ENCODE measurements around the gene TEAD4. TPM values are rescaled to one million over a fixed set of nuclear protein-coding genes. Genes with fewer than 3 reads are reported as not detected.
A peak's percentile ranks its signal among the peaks of the same experiment; 100 is the strongest.

Gene TEAD4
- total RNA-seq, 2 experiments from 2014 or later = not detected

DNA sequence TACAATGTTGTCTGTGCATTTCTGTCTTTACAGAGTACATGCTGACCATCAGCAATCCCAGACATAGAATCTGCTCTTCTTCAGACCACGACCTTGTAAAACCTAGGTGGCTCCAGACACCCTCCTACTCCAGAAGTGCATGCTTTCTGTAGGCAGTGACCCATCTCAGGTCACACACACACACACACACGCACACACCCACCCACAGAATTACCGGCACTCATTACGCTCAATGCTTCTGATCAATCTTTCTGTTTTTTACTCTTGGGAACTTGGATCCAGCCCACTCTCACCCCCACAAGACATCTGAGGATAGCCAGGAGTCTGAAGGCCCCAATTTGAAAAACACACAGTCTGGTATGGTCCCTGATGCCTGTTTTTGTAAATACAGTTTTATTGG lies 110.5 kb downstream of the TEAD4 start:
- no peak for DNase-seq
- Mint-ChIP-seq H3K27ac (no peak overlapping the region), H3K4me1 (no peaks in the 10 kb centered on the region), H3K4me3 (no peak overlapping the region), H3K36me3 (no peaks in the 10 kb centered on the region), H3K27me3 (peaks cover 21% of the 10 kb centered on the region), H3K9me3 (no peaks in the 10 kb centered on the region)
- POLR2A ChIA-PET = interaction anchor here (0.6 kb wide), 1 partner anchor 100 kb away, joined by 8 read pairs; no protein-coding TSS in a partner anchor
- no peak for ATAC-seq (ENCODE audit: low read depth)

DNA sequence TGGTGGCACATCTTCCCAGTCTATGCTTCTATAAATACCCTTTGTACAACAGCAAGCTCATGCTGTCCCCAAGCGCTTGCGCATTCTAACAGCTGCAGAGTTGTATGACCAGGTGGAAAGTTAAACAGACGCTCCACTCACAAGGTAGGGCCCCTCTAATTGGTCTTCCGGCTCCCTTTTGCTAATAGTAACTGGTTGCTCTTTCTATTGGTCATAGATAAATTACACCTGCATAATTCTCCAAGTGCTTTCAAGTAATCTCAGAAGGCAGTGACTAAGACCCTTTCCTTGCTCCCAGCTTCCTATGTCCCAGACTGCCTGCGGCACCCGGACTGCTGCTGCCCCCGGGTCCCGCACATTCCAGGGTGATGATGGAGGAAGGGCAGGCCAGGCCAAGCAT lies 111.9 kb downstream of the TEAD4 start:
- POLR2A ChIA-PET = no interaction called here
- H3K27me3 Mint-ChIP-seq = peaks cover 24% of the 10 kb centered on the region
- no peaks in the 10 kb centered on the region for H3K36me3 Mint-ChIP-seq

DNA sequence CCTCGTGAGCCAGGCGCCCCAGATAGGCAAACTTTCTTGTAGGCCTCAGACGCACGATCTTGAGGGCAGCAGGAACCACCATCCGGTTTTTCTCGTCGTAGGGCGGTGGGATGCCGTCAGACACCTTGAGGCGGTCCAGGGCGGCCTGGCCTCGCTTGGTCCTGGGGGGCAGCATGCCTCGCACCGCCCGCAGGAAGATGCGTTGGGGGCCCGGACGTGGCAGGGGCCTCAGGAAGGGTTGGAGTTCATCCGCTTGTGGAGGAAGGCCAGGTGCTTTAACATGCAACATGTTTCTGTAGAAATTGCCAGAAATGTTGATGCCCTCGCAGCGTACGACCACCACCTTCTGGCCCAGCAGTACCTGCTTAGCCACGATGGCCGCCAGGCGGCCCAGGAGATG lies 112.5 kb downstream of the TEAD4 start:
- Mint-ChIP-seq H3K36me3 (no peaks in the 10 kb centered on the region), H3K4me1 (no peaks in the 10 kb centered on the region), H3K9me3 (no peaks in the 10 kb centered on the region), H3K27me3 (peaks cover 25% of the 10 kb centered on the region), H3K27ac (no peak overlapping the region), H3K4me3 (no peak overlapping the region)
- DNase-seq (no peak), ATAC-seq (ENCODE audit: low read depth) (no peak)
- POLR2A ChIA-PET = no interaction called here

More for the DNA sequence above, 111.9 kb downstream of the TEAD4 start:
- DNase-seq (no peak), ATAC-seq (ENCODE audit: low read depth) (no peak)
- Mint-ChIP-seq H3K4me3 (no peak overlapping the region), H3K4me1 (no peaks in the 10 kb centered on the region), H3K9me3 (no peaks in the 10 kb centered on the region), H3K27ac (no peak overlapping the region)

DNA sequence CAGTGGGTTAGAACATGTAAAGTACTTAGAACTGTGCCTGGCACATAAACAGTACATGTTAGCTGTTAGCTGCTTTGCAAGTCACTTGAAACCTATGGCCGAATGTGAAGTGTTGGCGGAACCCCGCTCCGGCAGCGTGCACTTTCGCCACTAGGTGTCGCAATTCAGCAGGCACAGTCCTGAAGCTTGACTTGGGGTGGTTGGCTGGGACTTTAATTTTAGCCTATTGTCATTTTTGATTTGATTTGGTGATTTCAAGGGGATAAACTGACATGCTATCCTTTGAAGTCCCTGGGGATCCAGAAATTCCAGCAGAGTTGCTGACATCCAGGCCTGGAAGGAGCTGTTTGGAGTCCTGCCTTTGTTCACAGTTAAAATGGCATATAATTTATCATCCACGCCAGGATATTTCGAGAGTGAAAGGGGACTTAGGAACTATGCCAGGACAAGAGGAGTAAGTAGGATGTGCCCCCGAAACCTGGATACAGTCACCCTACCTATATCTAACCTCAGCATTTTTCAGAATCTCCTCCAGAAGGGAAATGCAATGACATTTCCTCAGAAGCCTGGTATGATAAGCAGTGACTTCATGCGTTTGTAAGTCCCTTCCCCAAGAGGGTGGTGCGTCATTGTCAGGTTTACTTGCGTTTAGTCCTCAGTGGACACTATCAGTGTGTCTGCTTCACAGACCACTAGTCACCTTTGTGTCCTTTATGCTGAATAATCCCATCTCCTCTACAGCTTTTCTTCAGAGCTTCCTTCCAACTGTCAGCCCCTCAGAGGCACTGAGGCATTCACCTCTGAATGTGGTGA lies 114.4 kb downstream of the TEAD4 start:
- no peaks in the 10 kb centered on the region for H3K4me1 Mint-ChIP-seq
- no peak overlapping the region for H3K4me3 Mint-ChIP-seq
- H3K27me3 Mint-ChIP-seq = peaks cover 29% of the 10 kb centered on the region
- ATAC-seq (ENCODE audit: low read depth) (peak; percentile 55), DNase-seq (peak; percentile 85)
- POLR2A ChIA-PET = interaction anchor here (1.0 to 1.1 kb wide), 2 partner anchors 56 to 202 kb away, joined by 3 read pairs; no protein-coding TSS in a partner anchor
- no peaks in the 10 kb centered on the region for H3K9me3 Mint-ChIP-seq
- H3K27ac Mint-ChIP-seq = no peak overlapping the region
- H3K36me3 Mint-ChIP-seq = no peaks in the 10 kb centered on the region

DNA sequence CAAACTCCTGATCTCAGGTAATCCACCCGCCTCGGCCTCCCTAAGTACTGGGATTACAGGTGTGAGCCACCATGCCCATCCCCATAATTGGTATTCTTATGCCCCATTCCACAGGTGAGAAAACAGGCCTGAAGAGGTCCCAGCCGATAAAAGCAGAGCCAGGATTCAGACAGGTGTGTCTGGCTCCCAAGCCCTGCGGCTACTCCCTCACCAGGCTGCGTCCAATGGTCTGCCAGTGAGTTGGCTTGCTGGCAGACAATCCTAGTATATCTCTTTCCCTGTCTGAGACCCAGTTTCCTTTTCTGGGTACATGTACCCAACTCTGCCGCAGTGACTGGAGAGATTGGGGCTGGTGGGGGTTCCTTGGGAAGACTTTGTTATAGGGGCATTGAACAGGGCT lies 116.1 kb downstream of the TEAD4 start:
- no peaks in the 10 kb centered on the region for H3K4me1 Mint-ChIP-seq
- DNase-seq (no peak), ATAC-seq (ENCODE audit: low read depth) (no peak)
- peaks cover 26% of the 10 kb centered on the region for H3K27me3 Mint-ChIP-seq
- POLR2A ChIA-PET = no interaction called here
- H3K27ac Mint-ChIP-seq = no peak overlapping the region
- no peaks in the 10 kb centered on the region for H3K36me3 Mint-ChIP-seq
- H3K4me3 Mint-ChIP-seq = peak overlapping the region; percentile 52
- no peaks in the 10 kb centered on the region for H3K9me3 Mint-ChIP-seq

DNA sequence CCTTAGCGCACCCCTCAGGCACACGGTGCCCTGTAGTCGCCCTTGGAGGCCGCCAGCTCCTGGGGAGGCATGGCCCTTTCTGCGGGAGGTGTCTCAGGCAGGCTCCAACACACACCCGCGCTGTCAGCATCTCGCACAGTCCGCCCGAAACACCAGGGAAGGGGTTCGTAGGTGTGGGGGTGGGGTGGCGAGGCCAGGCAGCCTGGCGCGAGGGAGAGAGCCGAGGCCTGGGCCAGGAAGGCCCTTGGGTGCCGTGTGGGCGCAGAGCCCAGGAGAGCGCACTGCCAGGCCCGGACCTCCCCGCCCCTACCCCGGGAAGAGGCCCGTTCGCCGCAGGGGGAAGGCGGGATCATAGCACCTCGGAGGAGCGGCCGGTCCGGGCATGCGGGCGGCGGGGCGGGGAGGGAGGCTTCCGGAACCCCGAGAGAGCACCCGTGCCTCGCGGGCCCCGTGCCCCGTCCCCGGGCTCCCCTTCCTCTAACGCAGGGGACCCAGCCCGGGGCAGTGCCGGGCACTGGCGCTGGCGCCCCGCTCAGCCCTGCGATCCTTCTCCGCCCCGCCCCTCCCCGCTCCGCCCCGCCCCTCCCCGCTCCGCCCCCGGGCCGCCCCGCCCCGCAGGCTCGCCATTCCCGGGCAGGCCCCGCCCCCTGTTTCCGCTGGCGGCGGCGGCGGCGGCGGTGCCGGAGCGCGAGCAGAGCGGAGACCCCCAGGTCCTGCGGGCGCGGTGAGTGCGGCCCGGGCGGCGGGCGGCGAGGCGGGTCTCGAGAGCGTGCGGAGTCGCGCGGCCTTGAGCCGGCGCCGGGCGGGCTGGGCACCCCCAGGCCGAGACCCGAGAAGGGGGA lies 117.8 kb downstream of the TEAD4 start, which contains the start of gene TSPAN9:
Gene TSPAN9 (plus strand): TSS at position 650 of the 842 bp plus-strand sequence. CDS start 123,815 bp downstream, outside the sequence.
- Mint-ChIP-seq H3K27ac (no peak within 1 kb of the TSS), H3K4me1 (no peaks in the 10 kb centered on the region), H3K27me3 (peaks cover 26% of the 10 kb centered on the region), H3K36me3 (no peaks in the 10 kb centered on the region), H3K9me3 (no peaks in the 10 kb centered on the region), H3K4me3 (peak within 1 kb of the TSS; percentile 80)
- POLR2A ChIA-PET = no interaction called here
- DNase-seq (peak; percentile 78), ATAC-seq (ENCODE audit: low read depth) (peak; percentile 80)

DNA sequence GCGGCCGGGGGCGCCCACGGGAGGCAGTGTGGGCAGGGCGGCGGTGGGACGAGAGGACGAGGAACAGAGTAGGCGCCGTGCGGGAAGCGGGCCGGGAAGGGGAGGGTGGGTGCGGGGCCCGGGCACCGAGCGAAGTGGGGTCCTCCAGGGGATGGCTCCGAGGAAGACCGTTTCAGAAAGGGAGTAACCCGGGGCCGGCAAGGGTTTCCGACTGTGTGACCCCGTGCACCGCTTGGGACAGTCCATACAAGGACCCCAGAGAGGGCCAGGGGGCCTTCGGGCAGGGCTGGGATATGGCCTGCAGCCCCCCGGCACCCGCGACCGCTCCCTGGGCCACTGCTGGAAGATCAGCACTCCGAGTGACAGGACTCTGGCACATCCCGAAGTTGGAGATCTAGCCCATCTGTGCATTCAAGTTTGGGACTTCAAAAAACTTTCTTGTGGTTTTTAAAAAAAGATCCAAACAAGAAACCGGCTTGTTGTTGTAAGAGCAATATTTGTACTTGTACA lies 118.4 kb downstream of the TEAD4 start:
- H3K9me3 Mint-ChIP-seq = no peaks in the 10 kb centered on the region
- POLR2A ChIA-PET = no interaction called here
- ATAC-seq (ENCODE audit: low read depth) (peak; percentile 9), DNase-seq (peak; percentile 33)
- no peak overlapping the region for H3K27ac Mint-ChIP-seq
- no peaks in the 10 kb centered on the region for H3K4me1 Mint-ChIP-seq
- H3K27me3 Mint-ChIP-seq = peaks cover 26% of the 10 kb centered on the region
- peak overlapping the region; percentile 44 for H3K4me3 Mint-ChIP-seq
- H3K36me3 Mint-ChIP-seq = no peaks in the 10 kb centered on the region

DNA sequence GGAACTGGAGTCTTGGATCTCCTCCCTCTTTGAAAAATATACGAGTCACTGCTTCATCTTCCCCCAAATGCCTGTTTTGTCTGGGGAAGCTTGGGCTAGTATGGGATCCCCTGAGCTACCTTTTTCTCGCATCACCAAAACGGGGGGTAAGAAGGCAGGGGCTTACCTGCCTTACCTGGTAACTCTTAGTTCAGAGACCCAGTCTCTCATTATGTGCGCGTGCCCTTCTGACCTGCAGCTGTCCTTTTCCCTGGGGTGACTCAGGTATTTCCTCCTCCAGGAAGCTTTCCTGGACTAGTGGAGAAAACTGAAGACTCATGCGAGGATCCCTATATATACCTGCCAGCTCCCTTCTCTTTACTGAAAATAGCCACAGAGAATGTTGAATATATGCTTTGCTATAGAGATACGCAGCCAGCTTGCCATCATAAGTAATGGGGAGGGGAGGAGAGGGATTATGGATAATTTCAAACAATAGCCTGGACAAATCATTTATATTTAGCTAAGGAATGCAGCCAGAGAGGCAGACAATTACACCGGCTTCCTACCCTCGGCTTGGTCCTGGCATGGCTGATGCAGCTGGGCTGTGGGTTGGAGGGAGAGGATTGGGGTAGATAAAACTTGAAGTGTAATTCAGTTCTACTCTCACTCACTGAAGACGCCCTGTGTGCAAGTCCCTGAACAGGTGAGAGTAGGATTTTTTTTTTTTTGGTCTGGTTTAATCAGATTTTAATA lies 119.1 kb downstream of the TEAD4 start:
- DNase-seq (no peak), ATAC-seq (ENCODE audit: low read depth) (no peak)
- no peaks in the 10 kb centered on the region for H3K9me3 Mint-ChIP-seq
- H3K36me3 Mint-ChIP-seq = no peaks in the 10 kb centered on the region
- peaks cover 26% of the 10 kb centered on the region for H3K27me3 Mint-ChIP-seq
- no peak overlapping the region for H3K27ac Mint-ChIP-seq
- peak overlapping the region; percentile 44 for H3K4me3 Mint-ChIP-seq
- POLR2A ChIA-PET = interaction anchor here (0.7 kb wide), 1 partner anchor 10 kb away, joined by 3 read pairs; no protein-coding TSS in a partner anchor
- no peaks in the 10 kb centered on the region for H3K4me1 Mint-ChIP-seq

DNA sequence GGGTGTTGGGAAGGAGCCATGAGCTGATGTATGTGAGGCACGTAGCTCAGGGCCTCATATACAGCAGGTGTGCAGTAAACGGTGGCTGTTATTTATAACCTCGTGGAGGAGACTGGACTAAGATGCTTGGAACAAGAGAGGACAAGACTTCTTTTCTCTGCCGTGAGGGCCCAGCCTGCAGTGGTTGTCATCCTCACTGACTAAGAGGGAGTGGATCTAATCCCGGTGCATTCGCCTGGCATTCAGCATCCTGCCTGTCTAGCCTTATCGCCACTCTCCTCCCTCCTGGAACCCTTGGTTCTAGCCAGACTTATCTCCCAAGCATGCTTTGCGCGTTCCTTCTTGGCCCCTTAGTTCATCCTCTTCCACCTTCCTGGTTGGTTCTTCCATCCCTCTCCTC lies 121.9 kb downstream of the TEAD4 start:
- DNase-seq = no peak
- H3K9me3 Mint-ChIP-seq = no peaks in the 10 kb centered on the region
- H3K27ac Mint-ChIP-seq = no peak overlapping the region
- no peak overlapping the region for H3K4me3 Mint-ChIP-seq
- no peaks in the 10 kb centered on the region for H3K4me1 Mint-ChIP-seq
- POLR2A ChIA-PET = no interaction called here
- H3K36me3 Mint-ChIP-seq = no peaks in the 10 kb centered on the region
- no peak for ATAC-seq (ENCODE audit: low read depth)
- H3K27me3 Mint-ChIP-seq = peaks cover 19% of the 10 kb centered on the region

DNA sequence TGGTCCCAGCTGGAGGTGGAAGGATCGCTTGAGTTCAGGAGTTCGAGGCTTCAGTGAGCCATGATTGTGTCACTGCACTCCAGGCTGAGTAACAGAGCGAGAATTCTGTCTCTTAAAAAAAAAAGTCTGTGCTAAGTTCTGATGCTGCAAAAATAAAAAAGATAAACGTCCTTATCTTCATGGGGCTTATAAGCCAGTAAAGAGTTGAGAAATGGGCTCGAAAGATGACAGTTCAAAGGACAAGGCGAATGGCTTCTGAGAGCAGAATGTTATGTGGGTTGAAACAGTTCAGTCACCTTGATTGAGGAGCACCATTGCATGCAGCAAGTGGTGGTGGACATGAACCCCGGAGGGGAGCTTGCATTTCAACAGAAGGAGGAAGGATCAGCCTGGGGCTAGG lies 122.7 kb downstream of the TEAD4 start:
- H3K4me3 Mint-ChIP-seq = no peak overlapping the region
- H3K9me3 Mint-ChIP-seq = no peaks in the 10 kb centered on the region
- POLR2A ChIA-PET = no interaction called here
- H3K27ac Mint-ChIP-seq = no peak overlapping the region
- DNase-seq = no peak
- H3K36me3 Mint-ChIP-seq = no peaks in the 10 kb centered on the region
- ATAC-seq (ENCODE audit: low read depth) = no peak
- peaks cover 18% of the 10 kb centered on the region for H3K27me3 Mint-ChIP-seq
- H3K4me1 Mint-ChIP-seq = no peaks in the 10 kb centered on the region

DNA sequence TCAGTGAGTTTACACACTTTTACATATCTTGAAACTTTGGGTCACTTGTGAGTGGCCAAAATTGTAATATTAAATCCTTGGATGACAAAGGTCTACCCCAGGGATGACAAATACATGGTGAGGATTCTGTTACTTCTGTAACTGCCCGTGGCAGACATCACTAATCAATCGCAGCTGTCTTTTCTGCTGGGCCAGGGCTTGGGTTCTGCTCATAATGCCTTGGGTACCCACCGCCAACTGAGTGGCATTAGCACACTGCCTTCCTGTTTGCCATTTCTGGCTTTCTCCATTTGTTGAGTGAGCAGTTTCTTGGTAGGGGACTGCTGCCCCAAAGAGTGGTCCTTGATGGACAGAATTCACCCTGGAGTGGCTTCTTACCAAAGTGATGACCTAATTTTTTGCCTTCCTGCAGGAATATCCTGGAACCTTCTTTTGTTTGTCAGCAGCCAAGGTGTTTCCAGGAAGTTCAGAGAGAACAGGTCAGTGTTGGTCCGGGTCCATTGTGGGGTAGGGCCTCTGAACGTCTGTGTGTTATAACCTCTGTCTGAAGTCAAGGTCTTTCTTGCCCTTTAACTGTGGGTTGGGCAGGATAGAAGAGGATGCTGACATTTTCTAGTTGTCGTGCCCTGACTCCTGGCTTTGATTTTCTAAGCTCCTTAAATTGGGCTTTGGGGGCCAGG lies 124.2 kb downstream of the TEAD4 start:
- H3K4me1 Mint-ChIP-seq = no peaks in the 10 kb centered on the region
- H3K36me3 Mint-ChIP-seq = no peaks in the 10 kb centered on the region
- no peak overlapping the region for H3K4me3 Mint-ChIP-seq
- DNase-seq (no peak), ATAC-seq (ENCODE audit: low read depth) (no peak)
- POLR2A ChIA-PET = no interaction called here
- peaks cover 11% of the 10 kb centered on the region for H3K27me3 Mint-ChIP-seq
- H3K27ac Mint-ChIP-seq = no peak overlapping the region
- H3K9me3 Mint-ChIP-seq = no peaks in the 10 kb centered on the region

DNA sequence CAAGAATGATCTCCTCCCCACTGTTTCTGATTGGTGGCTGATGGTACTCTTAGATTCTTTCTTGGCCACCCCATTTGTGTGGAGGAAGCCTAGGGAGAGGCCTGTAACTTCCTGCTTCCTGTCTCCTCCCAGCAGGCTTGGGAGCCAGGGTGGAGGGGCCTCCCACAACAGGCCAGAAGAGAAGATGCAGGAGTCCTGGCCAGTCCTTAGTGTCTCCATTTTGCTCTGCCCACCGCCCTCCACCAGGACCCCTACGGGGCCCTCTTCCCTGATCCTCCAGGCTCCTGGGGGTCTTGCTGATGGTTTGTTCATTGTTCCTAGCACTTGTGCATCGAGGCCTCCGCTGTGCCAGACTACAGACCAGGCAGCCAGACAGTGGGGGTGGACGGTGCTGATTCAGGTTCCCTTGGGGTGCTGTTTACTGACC lies 124.7 kb downstream of the TEAD4 start:
- H3K36me3 Mint-ChIP-seq = no peaks in the 10 kb centered on the region
- DNase-seq = no peak
- peaks cover 7% of the 10 kb centered on the region for H3K27me3 Mint-ChIP-seq
- no peak overlapping the region for H3K27ac Mint-ChIP-seq
- POLR2A ChIA-PET = no interaction called here
- no peak overlapping the region for H3K4me3 Mint-ChIP-seq
- no peak for ATAC-seq (ENCODE audit: low read depth)
- H3K9me3 Mint-ChIP-seq = no peaks in the 10 kb centered on the region
- no peaks in the 10 kb centered on the region for H3K4me1 Mint-ChIP-seq

All from activated naive CD8-positive, alpha-beta T cell treated with anti-CD3 and anti-CD28 coated beads, Interleukin-2, amount 10 ng/mL, durations not matched to agents 7 days and 5 days (primary cell).